ENCODE measurements around the gene DNM3. TPM values are rescaled to one million over a fixed set of nuclear protein-coding genes. Genes with fewer than 3 reads are reported as not detected.

Gene DNM3
- total and polyA plus RNA-seq, 2 experiments from 2014 or later: 0.11 to 1.4 TPM

DNA sequence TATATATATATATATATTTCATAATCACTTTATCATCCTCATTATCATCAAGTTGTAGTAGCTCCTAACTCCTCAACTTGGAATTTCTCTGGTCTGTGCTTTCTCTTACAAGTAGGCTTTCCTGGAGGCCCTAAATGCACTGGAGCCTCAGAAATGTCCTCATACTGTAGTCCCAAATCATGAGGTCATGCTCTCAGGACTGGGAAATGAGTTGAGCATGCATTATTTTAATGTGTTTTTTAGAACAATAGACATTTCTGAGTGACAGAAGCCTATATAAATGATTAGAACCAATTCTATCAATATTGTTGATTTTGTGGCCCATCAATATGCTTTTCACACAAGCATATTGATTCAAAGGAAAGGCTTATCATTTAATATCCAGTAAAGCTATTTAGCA is 536.3 kb downstream of the DNM3 start:
- no peak for DNase-seq
- Histone ChIP-seq H4K20me1 (ENCODE audit: insufficient read depth) (no peaks in the 10 kb centered on the region), H3K79me2 (ENCODE audit: insufficient read depth) (no peaks in the 10 kb centered on the region), H3K27ac (no peak overlapping the region), H3K4me1 (ENCODE audit: insufficient read depth) (0 out of 2 replicates have a peak, but pooled peaks cover 5% of the 10 kb centered on the region), H3K36me3 (ENCODE audit: low read depth) (no peaks in the 10 kb centered on the region), H3K27me3 (replicated peaks; ENCODE audit: insufficient read depth) (no peaks in the 10 kb centered on the region), H3K4me3 (no peak overlapping the region), H2AFZ (no peak overlapping the region), H3K9me2 (ENCODE audit: insufficient read depth) (no peaks in the 10 kb centered on the region), H3K4me2 (ENCODE audit: unreplicated experiment) (no peak overlapping the region), H3K9me3 (ENCODE audit: low read depth) (no peaks in the 10 kb centered on the region), H3K9ac (no peak overlapping the region), H3F3A (ENCODE audit: insufficient read depth) (no peaks in the 10 kb centered on the region)
- TF ChIP-seq EZH2phosphoT487 (IDR thresholded peaks at IDR 0.05; ENCODE audit: insufficient read depth, low read depth) (no peak), EZH2 (IDR thresholded peaks at IDR 0.05; ENCODE audit: insufficient read depth, poor library complexity, severe bottlenecking) (no peak)
- in situ Hi-C loops (cut with MboI): no loop called here

DNA sequence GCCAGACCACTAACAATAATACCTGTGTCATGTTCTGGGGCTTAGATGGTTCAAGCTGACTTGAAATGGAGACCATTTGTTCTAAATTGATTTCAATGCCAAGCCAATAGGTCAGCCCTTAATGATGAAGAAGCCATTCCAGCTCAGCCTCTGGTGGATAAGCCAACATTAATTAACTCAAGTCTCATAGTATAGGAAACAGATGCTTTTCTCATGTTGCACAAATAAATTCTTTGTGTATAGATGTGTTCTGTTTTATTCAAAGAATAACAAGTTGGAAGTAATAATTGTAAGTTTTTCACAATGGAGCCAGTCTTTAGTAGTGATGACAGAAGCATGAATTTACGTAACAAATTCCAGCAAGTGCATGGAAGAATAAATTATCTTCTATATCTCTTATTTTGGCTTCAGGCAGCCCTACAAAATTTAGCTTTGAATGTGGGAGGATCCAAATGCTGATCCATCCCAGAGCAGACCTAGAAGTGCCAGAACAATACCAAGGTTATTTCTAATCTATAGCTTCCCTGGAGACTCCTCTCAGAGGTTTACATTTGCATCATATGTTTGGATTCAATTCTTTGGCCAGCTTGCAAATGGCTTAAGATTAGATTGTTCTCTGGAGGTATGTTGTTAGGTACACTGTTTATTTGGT is 536.9 kb downstream of the DNM3 start:
- Histone ChIP-seq H3K4me2 (ENCODE audit: unreplicated experiment) (no peak overlapping the region), H2AFZ (no peak overlapping the region), H3K27me3 (replicated peaks; ENCODE audit: insufficient read depth) (no peaks in the 10 kb centered on the region), H3K9ac (no peak overlapping the region), H3F3A (ENCODE audit: insufficient read depth) (no peaks in the 10 kb centered on the region), H4K20me1 (ENCODE audit: insufficient read depth) (no peaks in the 10 kb centered on the region), H3K9me2 (ENCODE audit: insufficient read depth) (no peaks in the 10 kb centered on the region), H3K4me1 (ENCODE audit: insufficient read depth) (peaks cover 11% of the 10 kb centered on the region; the same call in 1 of the 2 replicates), H3K4me3 (no peak overlapping the region), H3K79me2 (ENCODE audit: insufficient read depth) (no peaks in the 10 kb centered on the region), H3K27ac (no peak overlapping the region), H3K9me3 (ENCODE audit: low read depth) (no peaks in the 10 kb centered on the region), H3K36me3 (ENCODE audit: low read depth) (no peaks in the 10 kb centered on the region)
- in situ Hi-C loops (cut with MboI): no loop called here
- no peak for DNase-seq
- TF ChIP-seq EZH2 (IDR thresholded peaks at IDR 0.05; ENCODE audit: insufficient read depth, poor library complexity, severe bottlenecking) (no peak), EZH2phosphoT487 (IDR thresholded peaks at IDR 0.05; ENCODE audit: insufficient read depth, low read depth) (no peak)
- WGBS, 2 experiments (ENCODE audit: low coverage in 1 of 2, low lambda C conversion rate in 2 of 2, missing lambda C conversion rate in 2 of 2): 81 to 83% methylated on average over 1 of the region's 1 CpG

DNA sequence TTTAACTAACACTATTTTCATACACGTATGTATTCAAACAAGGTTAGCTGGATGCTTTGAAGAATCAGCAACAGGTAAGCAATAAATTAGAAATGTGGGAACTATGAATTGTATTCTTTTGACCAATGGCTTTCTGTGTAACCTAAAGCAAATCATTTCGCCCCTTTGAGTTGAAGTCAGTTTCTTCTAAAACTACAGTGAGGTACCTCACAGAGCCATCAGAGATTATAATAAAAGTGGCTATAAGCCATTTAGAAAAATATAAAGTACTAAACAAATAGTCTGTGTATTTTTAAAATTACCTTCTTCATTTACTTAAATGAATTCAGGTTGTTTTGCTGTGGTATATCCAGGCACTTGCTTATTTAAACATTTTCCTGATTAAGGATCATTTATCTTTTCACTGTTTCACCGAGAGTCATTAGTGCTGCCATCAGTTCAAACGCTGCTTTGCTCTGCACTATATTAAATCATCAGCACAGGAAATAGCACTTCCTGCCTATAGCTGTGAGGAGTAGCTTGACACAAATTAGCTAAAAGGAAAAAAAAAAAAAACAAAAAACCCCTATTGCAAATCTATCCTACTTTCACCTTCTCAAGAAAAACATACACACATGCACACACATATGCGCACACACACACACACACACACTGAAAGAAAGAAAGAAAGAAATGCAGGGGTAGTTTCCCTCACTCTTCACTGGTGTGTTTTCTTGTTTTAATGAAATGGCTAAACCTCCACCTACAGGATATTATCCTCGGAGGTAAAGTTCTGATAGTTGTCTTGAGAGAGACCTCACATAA is 539.3 kb downstream of the DNM3 start:
- no peaks in the 10 kb centered on the region for H3K27me3 ChIP-seq (replicated peaks; ENCODE audit: insufficient read depth)
- H3K79me2 ChIP-seq (ENCODE audit: insufficient read depth): no peaks in the 10 kb centered on the region
- no peaks in the 10 kb centered on the region for H3F3A ChIP-seq (ENCODE audit: insufficient read depth)
- no peaks in the 10 kb centered on the region for H4K20me1 ChIP-seq (ENCODE audit: insufficient read depth)
- H2AFZ ChIP-seq: peak overlapping the region; percentile 8; the same call in 1 of the 2 replicates
- no peak for DNase-seq
- no peak overlapping the region for H3K9ac ChIP-seq
- 63 to 70% methylated on average over 6 of the region's 6 CpGs for WGBS, 2 experiments (ENCODE audit: low coverage in 1 of 2, low lambda C conversion rate in 2 of 2, missing lambda C conversion rate in 2 of 2)
- no peaks in the 10 kb centered on the region for H3K9me3 ChIP-seq (ENCODE audit: low read depth)
- H3K27ac ChIP-seq: no peak overlapping the region
- H3K4me1 ChIP-seq (ENCODE audit: insufficient read depth): peaks cover 23% of the 10 kb centered on the region
- no peak overlapping the region for H3K4me3 ChIP-seq
- no peak overlapping the region for H3K4me2 ChIP-seq (ENCODE audit: unreplicated experiment)
- in situ Hi-C loops (cut with MboI): no loop called here
- no peaks in the 10 kb centered on the region for H3K9me2 ChIP-seq (ENCODE audit: insufficient read depth)
- H3K36me3 ChIP-seq (ENCODE audit: low read depth): no peaks in the 10 kb centered on the region
- no peak for TF ChIP-seq EZH2 (IDR thresholded peaks at IDR 0.05; ENCODE audit: insufficient read depth, poor library complexity, severe bottlenecking)
- TF ChIP-seq EZH2phosphoT487 (IDR thresholded peaks at IDR 0.05; ENCODE audit: insufficient read depth, low read depth): no peak

DNA sequence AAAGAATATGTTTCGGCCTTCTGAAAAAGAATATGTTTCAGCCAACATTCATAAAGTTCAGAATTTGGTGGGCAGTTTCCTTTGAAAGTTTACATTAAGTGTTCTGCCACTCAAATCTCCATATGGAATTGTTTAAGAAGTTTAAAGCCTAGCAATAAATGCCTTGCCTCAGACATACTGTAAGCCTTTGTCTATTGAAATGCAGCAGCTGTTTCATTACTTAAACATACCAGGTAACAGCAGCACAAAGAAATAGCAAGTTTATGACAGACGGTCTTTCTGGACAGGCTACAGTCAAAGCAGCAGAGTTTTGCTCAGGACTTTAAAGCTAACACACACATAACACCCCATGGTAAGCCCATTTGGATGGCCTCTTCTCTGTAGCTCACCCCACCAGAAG is 540.6 kb downstream of the DNM3 start:
- Histone ChIP-seq H3K9ac (no peak overlapping the region), H3K4me1 (ENCODE audit: insufficient read depth) (peaks cover 23% of the 10 kb centered on the region), H3K36me3 (ENCODE audit: low read depth) (no peaks in the 10 kb centered on the region), H3K9me3 (ENCODE audit: low read depth) (no peaks in the 10 kb centered on the region), H3K4me3 (no peak overlapping the region), H2AFZ (no peak overlapping the region), H3F3A (ENCODE audit: insufficient read depth) (no peaks in the 10 kb centered on the region), H3K79me2 (ENCODE audit: insufficient read depth) (no peaks in the 10 kb centered on the region), H3K9me2 (ENCODE audit: insufficient read depth) (no peaks in the 10 kb centered on the region), H3K4me2 (ENCODE audit: unreplicated experiment) (no peak overlapping the region), H4K20me1 (ENCODE audit: insufficient read depth) (no peaks in the 10 kb centered on the region), H3K27me3 (replicated peaks; ENCODE audit: insufficient read depth) (no peaks in the 10 kb centered on the region), H3K27ac (no peak overlapping the region)
- TF ChIP-seq EZH2 (IDR thresholded peaks at IDR 0.05; ENCODE audit: insufficient read depth, poor library complexity, severe bottlenecking) (no peak), EZH2phosphoT487 (IDR thresholded peaks at IDR 0.05; ENCODE audit: insufficient read depth, low read depth) (no peak)
- in situ Hi-C loops (cut with MboI): no loop called here
- WGBS, 2 experiments (ENCODE audit: low coverage in 1 of 2, low lambda C conversion rate in 2 of 2, missing lambda C conversion rate in 2 of 2): 96 to 100% methylated on average over 2 of the region's 2 CpGs
- DNase-seq: no peak

Measured in GM23248 (cell line).